GM21576 (cell line): Measurements from ENCODE around the gene ZNF563.
"Not testable (repeated sequence)": the region's sequence is repeated elsewhere in the genome, so short reads cannot be mapped to it uniquely, and the experiment has no call there.

Experiments used
- ATAC-seq: cut with Tn5 transposase; IDR thresholded peaks from one replicate; pipeline ENCODE4 v1.9.1; 2021; ENCODE audit warnings: mild to moderate bottlenecking, moderate library complexity; ENCODE audit not compliant: unreplicated experiment

The ZNF563 gene

GRCh38 chr19:12333162-12334159 lies at the start of gene ZNF563:
Gene ZNF563, minus strand, starts transcription at chr19:12333633. Its CDS starts 151 bp downstream, at chr19:12333482.
- ATAC-seq = peak; percentile 89

- no peak for ATAC-seq
Observed at GRCh38 chr19:12380444-12380737, 47.0 kb upstream of the ZNF563 start.

- ATAC-seq = no peak
Observed at GRCh38 chr19:12379732-12380443, 46.5 kb upstream of the ZNF563 start.

GRCh38 chr19:12374026-12374425 lies 40.6 kb upstream of the ZNF563 start:
- no peak for ATAC-seq

- peak; percentile 89 for ATAC-seq
Observed at GRCh38 chr19:12365236-12366162, 32.1 kb upstream of the ZNF563 start, which contains the start of gene ZNF442. Gene ZNF442, minus strand, starts transcription at chr19:12365683. Its CDS starts 2,052 bp downstream, at chr19:12363631.

- peak; percentile 29 for ATAC-seq
Observed at GRCh38 chr19:12364391-12365235, 31.2 kb upstream of the ZNF563 start.

GRCh38 chr19:12362236-12362635 lies 28.8 kb upstream of the ZNF563 start:
- ATAC-seq = not testable (repeated sequence)

- ATAC-seq = no peak
Observed at GRCh38 chr19:12353375-12353774, 19.9 kb upstream of the ZNF563 start.

- ATAC-seq = no peak
Observed at GRCh38 chr19:12350890-12351197, 17.4 kb upstream of the ZNF563 start.

- no peak for ATAC-seq
Observed at GRCh38 chr19:12350185-12350889, 16.9 kb upstream of the ZNF563 start.

GRCh38 chr19:12346896-12347295 lies 13.5 kb upstream of the ZNF563 start:
- no peak for ATAC-seq

- no peak for ATAC-seq
Observed at GRCh38 chr19:12345197-12345596, 11.8 kb upstream of the ZNF563 start.

- peak; percentile 37 for ATAC-seq
Observed at GRCh38 chr19:12331211-12331941, 2.1 kb downstream of the ZNF563 start.

- ATAC-seq = no peak
Observed at GRCh38 chr19:12330340-12330739, 3.1 kb downstream of the ZNF563 start.

GRCh38 chr19:12325690-12326089 lies 7.7 kb downstream of the ZNF563 start:
- no peak for ATAC-seq

GRCh38 chr19:12318782-12319413 lies 14.5 kb downstream of the ZNF563 start:
- no peak for ATAC-seq

- ATAC-seq = no peak
Observed at GRCh38 chr19:12314553-12314952, 18.9 kb downstream of the ZNF563 start.

- not testable (repeated sequence) for ATAC-seq
Observed at GRCh38 chr19:12308891-12309290, 24.5 kb downstream of the ZNF563 start.
